ENCODE data around the gene MRFAP1L1. TPM values are rescaled to one million over a fixed set of nuclear protein-coding genes. Genes with fewer than 3 reads are reported as not detected.

The MRFAP1L1 gene
- total and polyA plus RNA-seq, 9 of the 15 experiments (the other 6 are each of a cell fraction or from before 2014, with no cell fraction given): 37.6 to 111 (median 83.8) TPM

DNA sequence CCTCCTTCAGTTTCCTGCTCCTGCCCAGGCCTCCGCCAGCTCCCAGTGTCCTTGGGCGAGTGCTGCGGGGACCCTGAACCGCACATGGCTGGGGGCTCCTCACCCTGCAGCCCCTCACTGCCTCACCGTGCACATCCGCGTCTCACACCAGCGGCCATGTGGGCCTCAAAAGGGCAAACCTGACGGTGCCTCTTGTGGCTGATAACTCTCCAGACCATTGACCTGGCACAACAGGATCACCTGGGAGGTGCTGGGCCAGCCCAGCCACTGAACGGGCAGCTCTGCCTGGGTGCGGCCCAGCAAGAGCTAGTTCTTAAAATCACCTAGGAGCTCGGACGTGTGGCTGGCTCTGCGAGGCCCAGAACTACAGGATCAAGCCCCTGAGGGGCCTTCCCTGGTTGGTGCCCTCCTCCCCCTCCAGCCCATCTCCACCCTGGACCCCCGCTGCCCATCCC, 20.1 kb downstream of the MRFAP1L1 start (continued):
- TF ChIP-seq E2F3 (CRISPR knock-in tag; IDR thresholded peaks at IDR 0.05): no peak
- no peak for TF ChIP-seq MYBL2 (IDR thresholded peaks at IDR 0.05; ENCODE audit: low read depth)
- no peak for TF ChIP-seq MYBL2 (CRISPR knock-in tag; IDR thresholded peaks at IDR 0.05; ENCODE audit: borderline replicate concordance)
- TF ChIP-seq MEF2A (IDR thresholded peaks at IDR 0.05; ENCODE audit: control insufficient read depth, low read depth, low read length): no peak
- TF ChIP-seq ETV6 (IDR thresholded peaks at IDR 0.05; ENCODE audit: borderline replicate concordance in 1 of 2, low read depth in 2 of 2, low read length in 1 of 2): no peak
- no peak for TF ChIP-seq ETV6 (CRISPR knock-in tag; IDR thresholded peaks at IDR 0.05; ENCODE audit: borderline replicate concordance)
- TF ChIP-seq, protein P1, sequence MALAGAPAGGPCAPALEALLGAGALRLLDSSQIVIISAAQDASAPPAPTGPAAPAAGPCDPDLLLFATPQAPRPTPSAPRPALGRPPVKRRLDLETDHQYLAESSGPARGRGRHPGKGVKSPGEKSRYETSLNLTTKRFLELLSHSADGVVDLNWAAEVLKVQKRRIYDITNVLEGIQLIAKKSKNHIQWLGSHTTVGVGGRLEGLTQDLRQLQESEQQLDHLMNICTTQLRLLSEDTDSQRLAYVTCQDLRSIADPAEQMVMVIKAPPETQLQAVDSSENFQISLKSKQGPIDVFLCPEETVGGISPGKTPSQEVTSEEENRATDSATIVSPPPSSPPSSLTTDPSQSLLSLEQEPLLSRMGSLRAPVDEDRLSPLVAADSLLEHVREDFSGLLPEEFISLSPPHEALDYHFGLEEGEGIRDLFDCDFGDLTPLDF (CRISPR knock-in tag; IDR thresholded peaks at IDR 0.05): no peak
- TF ChIP-seq, protein P2, sequence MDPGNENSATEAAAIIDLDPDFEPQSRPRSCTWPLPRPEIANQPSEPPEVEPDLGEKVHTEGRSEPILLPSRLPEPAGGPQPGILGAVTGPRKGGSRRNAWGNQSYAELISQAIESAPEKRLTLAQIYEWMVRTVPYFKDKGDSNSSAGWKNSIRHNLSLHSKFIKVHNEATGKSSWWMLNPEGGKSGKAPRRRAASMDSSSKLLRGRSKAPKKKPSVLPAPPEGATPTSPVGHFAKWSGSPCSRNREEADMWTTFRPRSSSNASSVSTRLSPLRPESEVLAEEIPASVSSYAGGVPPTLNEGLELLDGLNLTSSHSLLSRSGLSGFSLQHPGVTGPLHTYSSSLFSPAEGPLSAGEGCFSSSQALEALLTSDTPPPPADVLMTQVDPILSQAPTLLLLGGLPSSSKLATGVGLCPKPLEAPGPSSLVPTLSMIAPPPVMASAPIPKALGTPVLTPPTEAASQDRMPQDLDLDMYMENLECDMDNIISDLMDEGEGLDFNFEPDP (CRISPR knock-in tag; IDR thresholded peaks at IDR 0.05): 0 out of 2 replicates have a peak, but pooled peaks have one; percentile 20
- TF ChIP-seq JUN (IDR thresholded peaks at IDR 0.05; ENCODE audit: borderline replicate concordance, low read depth, low read length): no peak
- TF ChIP-seq JUN (CRISPR knock-in tag; IDR thresholded peaks at IDR 0.05; ENCODE audit: borderline replicate concordance): no peak
- TF ChIP-seq CCNT2 (IDR thresholded peaks at IDR 0.05; ENCODE audit: borderline replicate concordance, extremely low read depth, insufficient read length, low read depth, low read length): no peak
- TF ChIP-seq PHF8 (IDR thresholded peaks at IDR 0.05; ENCODE audit: borderline replicate concordance, low read length): no peak
- no peak for TF ChIP-seq SAP30 (IDR thresholded peaks at IDR 0.05; ENCODE audit: borderline replicate concordance, insufficient read depth, low read depth, low read length, poor library complexity, severe bottlenecking)
- no peak for TF ChIP-seq PHTF2 (CRISPR knock-in tag; IDR thresholded peaks at IDR 0.05)
- no peak for TF ChIP-seq CHAMP1 (IDR thresholded peaks at IDR 0.05)
